ENCODE measurements around the gene GPATCH8.

GPATCH8 gene

DNA sequence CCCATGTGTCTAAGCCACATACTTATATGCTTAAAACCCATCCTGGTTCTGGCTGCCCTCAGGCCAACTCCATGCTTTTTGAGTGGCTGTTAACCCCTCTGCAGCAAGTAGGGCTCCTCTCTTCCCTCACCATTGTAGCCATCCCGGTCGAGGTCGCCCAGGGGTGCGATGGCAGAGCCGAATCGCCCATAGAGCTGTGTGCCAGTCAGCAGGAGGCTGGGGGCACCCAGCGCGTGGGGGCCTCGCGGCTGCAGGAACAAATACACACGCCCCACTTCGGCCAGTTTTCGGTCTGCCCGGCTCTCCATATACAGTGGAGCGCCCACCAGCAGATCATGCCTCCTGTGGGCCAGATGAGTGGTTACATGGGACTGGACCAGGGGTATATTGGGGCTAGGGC is 119.8 kb downstream of the GPATCH8 start:
- TF ChIP-seq, protein P1, sequence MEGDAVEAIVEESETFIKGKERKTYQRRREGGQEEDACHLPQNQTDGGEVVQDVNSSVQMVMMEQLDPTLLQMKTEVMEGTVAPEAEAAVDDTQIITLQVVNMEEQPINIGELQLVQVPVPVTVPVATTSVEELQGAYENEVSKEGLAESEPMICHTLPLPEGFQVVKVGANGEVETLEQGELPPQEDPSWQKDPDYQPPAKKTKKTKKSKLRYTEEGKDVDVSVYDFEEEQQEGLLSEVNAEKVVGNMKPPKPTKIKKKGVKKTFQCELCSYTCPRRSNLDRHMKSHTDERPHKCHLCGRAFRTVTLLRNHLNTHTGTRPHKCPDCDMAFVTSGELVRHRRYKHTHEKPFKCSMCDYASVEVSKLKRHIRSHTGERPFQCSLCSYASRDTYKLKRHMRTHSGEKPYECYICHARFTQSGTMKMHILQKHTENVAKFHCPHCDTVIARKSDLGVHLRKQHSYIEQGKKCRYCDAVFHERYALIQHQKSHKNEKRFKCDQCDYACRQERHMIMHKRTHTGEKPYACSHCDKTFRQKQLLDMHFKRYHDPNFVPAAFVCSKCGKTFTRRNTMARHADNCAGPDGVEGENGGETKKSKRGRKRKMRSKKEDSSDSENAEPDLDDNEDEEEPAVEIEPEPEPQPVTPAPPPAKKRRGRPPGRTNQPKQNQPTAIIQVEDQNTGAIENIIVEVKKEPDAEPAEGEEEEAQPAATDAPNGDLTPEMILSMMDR (IDR thresholded peaks at IDR 0.05; ENCODE audit: low read depth, low read length), result no peak
- no peak overlapping the region for H3K4me3 ChIP-seq (replicated peaks in 1 of 2; ENCODE audit: low read depth in 2 of 2, low read length in 2 of 2)
- DNase-seq (ENCODE audit: low read depth in 2 of 2), result no peak

DNA sequence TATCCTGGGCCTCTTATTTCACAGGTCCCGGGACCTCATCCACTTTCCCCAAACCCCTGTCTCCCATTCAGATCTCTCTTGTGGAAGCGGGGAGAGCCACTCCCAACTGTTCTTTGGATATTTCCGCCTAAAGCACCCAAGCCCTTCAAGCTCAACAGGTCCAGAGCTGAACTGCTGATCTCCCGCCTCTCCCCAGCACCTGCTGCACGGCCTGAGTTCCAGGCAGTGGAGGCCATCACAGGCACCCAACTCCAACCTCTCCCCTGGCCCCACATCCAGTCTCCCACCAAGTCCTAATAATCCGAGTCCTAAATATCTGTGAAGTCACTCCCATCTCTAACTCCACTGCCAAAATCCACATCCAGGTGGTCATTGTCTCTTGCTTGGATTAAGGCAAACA is 120.3 kb downstream of the GPATCH8 start:
- no peak overlapping the region for H3K4me3 ChIP-seq (replicated peaks in 1 of 2; ENCODE audit: low read depth in 2 of 2, low read length in 2 of 2)
- DNase-seq (ENCODE audit: low read depth in 2 of 2), result no peak

DNA sequence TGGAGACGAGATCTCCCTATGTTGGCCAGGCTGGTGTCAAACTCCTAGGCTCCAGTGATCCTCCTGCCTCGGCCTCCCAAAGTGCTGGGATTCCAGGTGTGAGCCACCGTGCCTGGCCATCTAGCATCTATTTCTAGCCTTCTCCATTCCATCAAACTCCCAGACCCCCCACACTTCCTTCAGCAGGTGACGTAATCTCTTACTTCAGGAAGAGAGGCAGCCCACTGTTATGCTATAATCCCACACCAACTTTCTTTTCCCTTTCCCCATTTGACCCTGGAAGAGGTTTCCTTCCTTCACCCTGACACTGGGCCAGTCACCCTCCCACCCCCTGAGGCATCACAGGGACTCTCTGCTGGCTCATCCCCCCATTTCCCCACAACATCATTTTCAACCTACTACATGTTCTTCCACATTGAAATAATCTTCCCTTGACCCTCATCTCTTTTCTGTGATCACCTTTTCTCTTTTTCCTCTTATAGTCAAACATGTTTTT is 121.3 kb downstream of the GPATCH8 start:
- no peak overlapping the region for H3K4me3 ChIP-seq (replicated peaks in 1 of 2; ENCODE audit: low read depth in 2 of 2, low read length in 2 of 2)
- DNase-seq (ENCODE audit: low read depth in 2 of 2), result no peak
- TF ChIP-seq, protein P1 (IDR thresholded peaks at IDR 0.05; ENCODE audit: low read depth, low read length), result no peak

More for the DNA sequence above, 120.3 kb downstream of the GPATCH8 start:
- TF ChIP-seq, protein P1 (IDR thresholded peaks at IDR 0.05; ENCODE audit: low read depth, low read length), result no peak

DNA sequence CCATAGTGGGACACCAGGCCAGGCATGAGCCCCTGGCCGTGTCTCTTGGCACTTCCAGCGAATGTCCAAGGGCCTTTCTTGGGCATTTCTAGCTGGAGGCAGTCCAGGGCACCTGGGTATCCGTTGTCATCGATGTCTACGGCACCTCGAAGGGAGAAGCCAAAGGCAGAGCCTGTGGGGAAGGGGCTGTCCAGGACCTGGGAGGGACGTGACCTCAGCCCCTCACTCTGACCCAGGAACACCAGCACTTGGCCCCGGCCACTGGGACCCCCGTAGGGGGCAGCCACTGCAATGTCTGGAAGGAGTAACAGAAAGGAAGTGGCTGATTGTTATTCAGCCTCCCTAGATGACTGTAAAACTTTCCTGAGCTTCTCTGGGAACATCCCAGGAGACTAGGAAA is 122.4 kb downstream of the GPATCH8 start:
- H3K4me3 ChIP-seq (replicated peaks in 1 of 2; ENCODE audit: low read depth in 2 of 2, low read length in 2 of 2), result no peak overlapping the region
- DNase-seq (ENCODE audit: low read depth in 2 of 2), result no peak
- TF ChIP-seq, protein P1 (IDR thresholded peaks at IDR 0.05; ENCODE audit: low read depth, low read length), result no peak

DNA sequence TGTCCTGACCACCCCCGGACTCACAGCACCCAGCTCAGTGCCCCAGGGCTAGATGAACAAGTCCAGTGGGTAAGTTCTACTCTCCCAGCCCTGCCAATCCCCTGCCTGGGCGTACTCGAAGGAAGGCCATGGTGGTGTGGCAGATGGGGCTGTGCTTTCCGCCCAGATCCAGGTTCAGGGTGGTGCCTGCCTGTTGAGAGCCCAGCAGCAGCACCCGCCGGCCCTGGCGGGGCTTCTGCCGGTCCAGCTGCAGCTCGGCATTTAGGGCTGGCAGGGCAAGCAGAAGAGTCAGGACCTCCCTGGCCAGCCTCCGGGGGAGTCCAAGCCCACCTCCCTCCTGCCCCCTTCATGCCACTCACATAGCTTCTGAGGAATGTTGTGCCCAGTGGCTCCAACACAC is 123.3 kb downstream of the GPATCH8 start:
- no peak for DNase-seq (ENCODE audit: low read depth in 2 of 2)
- TF ChIP-seq, protein P1 (IDR thresholded peaks at IDR 0.05; ENCODE audit: low read depth, low read length), result no peak
- H3K4me3 ChIP-seq (replicated peaks in 1 of 2; ENCODE audit: low read depth in 2 of 2, low read length in 2 of 2), result no peak overlapping the region

DNA sequence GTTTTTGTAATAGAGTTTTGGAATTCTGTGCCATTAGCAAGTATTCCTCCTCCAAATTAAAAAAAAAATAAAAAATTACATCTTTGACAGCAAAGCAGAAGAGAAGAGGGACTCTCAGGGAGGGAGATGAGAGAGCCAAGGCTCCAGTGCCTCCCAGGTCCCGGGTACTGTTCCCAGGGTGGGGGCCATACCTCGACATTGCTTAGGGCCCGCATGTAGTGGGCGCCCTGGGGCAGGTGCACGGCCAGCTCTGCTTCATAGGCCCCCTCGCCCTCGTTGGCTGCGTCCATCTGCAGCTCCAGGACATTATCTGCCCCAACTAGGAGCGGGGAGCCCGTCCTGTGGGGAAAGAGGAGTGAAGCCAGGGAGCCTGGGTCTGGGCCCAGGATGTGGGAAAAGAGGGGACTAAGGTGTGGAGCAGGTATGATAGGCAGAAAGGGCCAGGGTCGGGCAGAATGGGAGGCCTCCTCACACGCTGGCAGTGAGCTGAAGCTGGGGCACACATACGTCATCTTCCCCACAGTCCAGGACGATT is 125.0 kb downstream of the GPATCH8 start:
- TF ChIP-seq, protein P1 (IDR thresholded peaks at IDR 0.05; ENCODE audit: low read depth, low read length), result no peak
- DNase-seq (ENCODE audit: low read depth in 2 of 2), result no peak
- no peak overlapping the region for H3K4me3 ChIP-seq (replicated peaks in 1 of 2; ENCODE audit: low read depth in 2 of 2, low read length in 2 of 2)

DNA sequence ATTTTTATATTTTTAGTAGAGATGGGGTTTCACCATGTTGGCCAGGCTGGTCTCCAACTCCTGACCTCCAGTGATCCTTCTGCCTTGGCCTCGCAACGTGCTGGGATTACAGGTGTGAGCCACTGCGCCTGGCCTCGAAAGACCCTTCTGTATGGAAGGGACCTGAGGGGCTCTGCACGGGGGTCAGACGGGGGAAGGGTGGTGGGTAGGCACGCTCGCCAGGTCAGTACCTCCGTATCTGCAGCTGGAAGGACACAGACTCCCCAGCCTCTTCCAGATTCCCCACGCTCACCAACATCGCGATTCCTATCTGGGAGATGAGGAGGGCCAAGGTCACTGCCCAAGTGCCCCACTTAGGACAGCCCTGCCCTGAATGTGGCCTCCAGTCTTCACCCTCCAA is 126.4 kb downstream of the GPATCH8 start:
- TF ChIP-seq, protein P1 (IDR thresholded peaks at IDR 0.05; ENCODE audit: low read depth, low read length), result no peak
- no peak for DNase-seq (ENCODE audit: low read depth in 2 of 2)
- H3K4me3 ChIP-seq (replicated peaks in 1 of 2; ENCODE audit: low read depth in 2 of 2, low read length in 2 of 2), result no peak overlapping the region

Measured in cardiac fibroblast (primary cell).